GM23338 (cell line): ENCODE results near the gene UCMA. TPM values are rescaled to one million over a fixed set of nuclear protein-coding genes. Genes with fewer than 3 reads are reported as not detected.

Source experiments
- ATAC-seq: fragments of 200-7000 bp; cut with Tn5 transposase; 3 replicates; pipeline ENCODE4 v1.9.1; 2020
- DNase-seq: peaks from one replicate; pipeline ENCODE4 v3.0.0-alpha.2; 2015; ENCODE audit warnings: low spot score
- H2AFZ ChIP-seq: fragments of 200-600 bp; sonication (generic); 2 replicates; pipeline ENCODE4 v1.8.0; 2016; ENCODE audit warnings: antibody characterized with exemption, mild to moderate bottlenecking, moderate library complexity
- H3F3A ChIP-seq: fragments of 200-600 bp; sonication (generic); replicated peaks from 2 replicates; pipeline ENCODE4 v1.8.0; 2017; ENCODE audit warnings: antibody characterized with exemption, mixed run types, low read depth
- H3K27ac ChIP-seq: fragments of 200-600 bp; sonication (generic); 2 replicates; pipeline ENCODE4 v1.6.1; 2016; ENCODE audit warnings: low read depth
- H3K27me3 ChIP-seq: fragments of 200-600 bp; sonication (generic); 2 replicates; pipeline ENCODE4 v1.8.0; 2016; ENCODE audit warnings: mild to moderate bottlenecking, mixed run types, moderate library complexity; ENCODE audit not compliant: insufficient read depth
- H3K36me3 ChIP-seq: fragments of 200-600 bp; sonication (generic); 2 replicates; pipeline ENCODE4 v1.8.0; 2016; ENCODE audit warnings: mild to moderate bottlenecking; ENCODE audit not compliant: insufficient read depth
- H3K4me1 ChIP-seq: fragments of 200-600 bp; sonication (generic); 2 replicates; pipeline ENCODE4 v1.8.0; 2016; ENCODE audit warnings: mild to moderate bottlenecking, moderate library complexity; ENCODE audit not compliant: insufficient read depth
- H3K4me2 ChIP-seq: fragments of 200-600 bp; sonication (generic); 2 replicates; pipeline ENCODE4 v1.7.1; 2017; ENCODE audit warnings: mixed run types
- H3K4me3 ChIP-seq: fragments of 200-600 bp; sonication (generic); 2 replicates; pipeline ENCODE4 v1.6.1; 2016; ENCODE audit warnings: mixed run types
- H3K79me2 ChIP-seq: fragments of 200-600 bp; sonication (generic); replicated peaks from 2 replicates; pipeline ENCODE4 v1.8.0; 2017; ENCODE audit warnings: mild to moderate bottlenecking; ENCODE audit not compliant: insufficient read depth
- H3K9me2 ChIP-seq: fragments of 200-600 bp; sonication (generic); 2 replicates; pipeline ENCODE4 v1.8.0; 2017; ENCODE audit not compliant: insufficient read depth
- H4K20me1 ChIP-seq: fragments of 200-600 bp; sonication (generic); replicated peaks from 2 replicates; pipeline ENCODE4 v1.8.0; 2017; ENCODE audit warnings: mild to moderate bottlenecking; ENCODE audit not compliant: insufficient read depth
- H3K27ac Mint-ChIP-seq: 2 replicates; pipeline ENCODE4 v1.8.0; 2020; ENCODE audit warnings: inconsistent platforms, mild to moderate bottlenecking, moderate library complexity, mixed read lengths
- H3K27me3 Mint-ChIP-seq: 3 replicates; pipeline ENCODE4 v1.8.0; 2022; ENCODE audit warnings: low read depth, mild to moderate bottlenecking, moderate library complexity, mixed read lengths, inconsistent platforms; ENCODE audit not compliant: insufficient read depth, poor library complexity
- H3K36me3 Mint-ChIP-seq: 3 replicates; pipeline ENCODE4 v1.8.0; 2021; ENCODE audit warnings: low read depth, mild to moderate bottlenecking, inconsistent platforms, moderate library complexity, mixed read lengths
- H3K4me1 Mint-ChIP-seq: 3 replicates; pipeline ENCODE4 v1.8.0; 2020; ENCODE audit warnings: mild to moderate bottlenecking, inconsistent platforms, mixed read lengths
- H3K4me3 Mint-ChIP-seq: 3 replicates; pipeline ENCODE4 v1.8.0; 2021; ENCODE audit warnings: moderate library complexity, mild to moderate bottlenecking, inconsistent platforms, mixed read lengths
- H3K9me3 Mint-ChIP-seq: 3 replicates; pipeline ENCODE4 v1.8.0; 2020; ENCODE audit warnings: moderate library complexity, mild to moderate bottlenecking, inconsistent platforms, mixed read lengths
- CREB1 ChIP-seq: fragments of 250-450 bp; sonication (Bioruptor Pico); IDR thresholded peaks from 2 replicates; pipeline ENCODE4 v1.5.0; 2020; ENCODE audit warnings: low read depth, mild to moderate bottlenecking, moderate library complexity
- EZH2 ChIP-seq: fragments of 200-600 bp; sonication (generic); IDR thresholded peaks from one replicate; pipeline ENCODE4 v1.8.0; 2017; ENCODE audit warnings: antibody characterized with exemption, mild to moderate bottlenecking, low read depth; ENCODE audit not compliant: unreplicated experiment
- EZH2phosphoT487 ChIP-seq: fragments of 200-600 bp; sonication (generic); IDR thresholded peaks from one replicate; pipeline ENCODE4 v1.8.1; 2018; ENCODE audit warnings: antibody characterized with exemption; ENCODE audit not compliant: unreplicated experiment
- JUNB ChIP-seq: IDR thresholded peaks from one replicate; pipeline ENCODE4 v1.6.1; 2016; ENCODE audit warnings: antibody characterized with exemption; ENCODE audit not compliant: unreplicated experiment
- NANOG ChIP-seq: IDR thresholded peaks from 2 replicates; pipeline ENCODE4 v1.6.1; 2016; ENCODE audit warnings: antibody characterized with exemption, borderline replicate concordance
- POLR2AphosphoS5 ChIP-seq: IDR thresholded peaks from 2 replicates; pipeline ENCODE4 v1.6.1; 2016; ENCODE audit warnings: antibody characterized with exemption, low read depth
- STAT1 ChIP-seq: IDR thresholded peaks from one replicate; pipeline ENCODE4 v1.6.1; 2016; ENCODE audit warnings: antibody characterized with exemption; ENCODE audit not compliant: unreplicated experiment
- ZNF114 ChIP-seq: fragments of 250-450 bp; sonication (Bioruptor Pico); IDR thresholded peaks from 2 replicates; pipeline ENCODE4 v1.5.0; 2020; ENCODE audit warnings: mild to moderate bottlenecking, moderate library complexity
- ZNF331 ChIP-seq: fragments of 250-450 bp; sonication (Bioruptor Pico); IDR thresholded peaks from 2 replicates; pipeline ENCODE4 v1.5.0; 2020; ENCODE audit warnings: low read depth, mild to moderate bottlenecking, moderate library complexity
- polyA plus RNA-seq: library from polyadenylated mRNA; unstranded; fragments of >200 nt; fragmentation: Nextera tagmentation; extraction: Ambion mirVana; gene quantifications from 2 replicates; pipeline ENCODE4 v1.2.1, GENCODE V29; 2016
- total RNA-seq: library from RNA; depleted of rRNA; stranded (reverse); fragments of >200 nt; shearing (Covaris generic); gene quantifications from 2 replicates; pipeline ENCODE4 v1.2.3, GENCODE V29; 2014
- TF ChIP-seq, protein P1 (sequence below), 2 experiments: fragments of 200-600 bp in 1 of 2; sonication (generic) in 1 of 2; conservative IDR thresholded peaks; 2 replicates each; pipeline versions ENCODE4 v1.5.1 to v1.6.1; 2016 to 2017; ENCODE audit warnings: antibody characterized with exemption in 2 of 2, low read depth in 2 of 2, mild to moderate bottlenecking in 2 of 2, moderate library complexity in 1 of 2
- TF ChIP-seq, protein P2 (sequence below): fragments of 250-450 bp; sonication (Bioruptor Pico); IDR thresholded peaks from 2 replicates; pipeline ENCODE4 v1.5.0; 2020; ENCODE audit warnings: mild to moderate bottlenecking, moderate library complexity
- TF ChIP-seq, protein P3 (sequence below): IDR thresholded peaks from one replicate; pipeline ENCODE4 v1.6.1; 2018; ENCODE audit warnings: antibody characterized with exemption; ENCODE audit not compliant: unreplicated experiment
- TF ChIP-seq, protein P4 (sequence below): IDR thresholded peaks from 2 replicates; pipeline ENCODE4 v1.6.1; 2016; ENCODE audit warnings: antibody characterized with exemption

UCMA gene
- total and polyA plus RNA-seq, 2 experiments from 2014 or later = 12.7 to 16.7 TPM

DNA sequence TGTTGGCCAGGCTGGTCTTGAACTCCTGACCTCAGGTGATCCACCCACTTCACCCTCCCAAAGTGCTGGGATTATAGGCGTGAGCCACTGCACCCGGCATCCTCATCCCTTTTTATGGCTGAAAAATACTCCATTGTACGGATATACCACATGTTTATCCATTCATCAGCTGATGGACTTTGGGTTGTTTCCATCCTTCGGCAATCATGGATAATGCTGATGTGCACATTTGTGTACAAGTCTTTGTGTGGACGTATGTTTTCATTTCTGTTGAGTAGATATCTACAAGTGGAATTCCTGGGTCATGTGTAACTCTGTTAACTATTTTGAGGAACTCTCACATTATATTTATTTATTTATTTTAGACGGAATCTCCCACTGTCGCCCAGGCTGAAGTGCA lies 5.7 kb upstream of the UCMA start:
- no peak for DNase-seq
- Histone ChIP-seq H3K27ac (no peak overlapping the region), H3K9me2 (peaks cover 6% of the 10 kb centered on the region; the same call in 1 of the 2 replicates), H2AFZ (no peak overlapping the region), H3K4me3 (no peak overlapping the region), H3K4me1 (no peaks in the 10 kb centered on the region), H3K27me3 (no peaks in the 10 kb centered on the region), H4K20me1 (no peaks in the 10 kb centered on the region), H3F3A (no peaks in the 10 kb centered on the region), H3K36me3 (no peaks in the 10 kb centered on the region), H3K79me2 (no peaks in the 10 kb centered on the region), H3K4me2 (no peak overlapping the region)
- no peaks in the 10 kb centered on the region for H3K4me1 Mint-ChIP-seq
- H3K27ac Mint-ChIP-seq = no peak overlapping the region
- ATAC-seq = no peak
- peaks cover 7% of the 10 kb centered on the region for H3K27me3 Mint-ChIP-seq
- H3K9me3 Mint-ChIP-seq = no peaks in the 10 kb centered on the region
- TF ChIP-seq, protein P1, sequence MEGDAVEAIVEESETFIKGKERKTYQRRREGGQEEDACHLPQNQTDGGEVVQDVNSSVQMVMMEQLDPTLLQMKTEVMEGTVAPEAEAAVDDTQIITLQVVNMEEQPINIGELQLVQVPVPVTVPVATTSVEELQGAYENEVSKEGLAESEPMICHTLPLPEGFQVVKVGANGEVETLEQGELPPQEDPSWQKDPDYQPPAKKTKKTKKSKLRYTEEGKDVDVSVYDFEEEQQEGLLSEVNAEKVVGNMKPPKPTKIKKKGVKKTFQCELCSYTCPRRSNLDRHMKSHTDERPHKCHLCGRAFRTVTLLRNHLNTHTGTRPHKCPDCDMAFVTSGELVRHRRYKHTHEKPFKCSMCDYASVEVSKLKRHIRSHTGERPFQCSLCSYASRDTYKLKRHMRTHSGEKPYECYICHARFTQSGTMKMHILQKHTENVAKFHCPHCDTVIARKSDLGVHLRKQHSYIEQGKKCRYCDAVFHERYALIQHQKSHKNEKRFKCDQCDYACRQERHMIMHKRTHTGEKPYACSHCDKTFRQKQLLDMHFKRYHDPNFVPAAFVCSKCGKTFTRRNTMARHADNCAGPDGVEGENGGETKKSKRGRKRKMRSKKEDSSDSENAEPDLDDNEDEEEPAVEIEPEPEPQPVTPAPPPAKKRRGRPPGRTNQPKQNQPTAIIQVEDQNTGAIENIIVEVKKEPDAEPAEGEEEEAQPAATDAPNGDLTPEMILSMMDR (conservative IDR thresholded peaks at IDR 0.05; ENCODE audit: low read depth in 2 of 2) = no peak
- TF ChIP-seq, protein P2, sequence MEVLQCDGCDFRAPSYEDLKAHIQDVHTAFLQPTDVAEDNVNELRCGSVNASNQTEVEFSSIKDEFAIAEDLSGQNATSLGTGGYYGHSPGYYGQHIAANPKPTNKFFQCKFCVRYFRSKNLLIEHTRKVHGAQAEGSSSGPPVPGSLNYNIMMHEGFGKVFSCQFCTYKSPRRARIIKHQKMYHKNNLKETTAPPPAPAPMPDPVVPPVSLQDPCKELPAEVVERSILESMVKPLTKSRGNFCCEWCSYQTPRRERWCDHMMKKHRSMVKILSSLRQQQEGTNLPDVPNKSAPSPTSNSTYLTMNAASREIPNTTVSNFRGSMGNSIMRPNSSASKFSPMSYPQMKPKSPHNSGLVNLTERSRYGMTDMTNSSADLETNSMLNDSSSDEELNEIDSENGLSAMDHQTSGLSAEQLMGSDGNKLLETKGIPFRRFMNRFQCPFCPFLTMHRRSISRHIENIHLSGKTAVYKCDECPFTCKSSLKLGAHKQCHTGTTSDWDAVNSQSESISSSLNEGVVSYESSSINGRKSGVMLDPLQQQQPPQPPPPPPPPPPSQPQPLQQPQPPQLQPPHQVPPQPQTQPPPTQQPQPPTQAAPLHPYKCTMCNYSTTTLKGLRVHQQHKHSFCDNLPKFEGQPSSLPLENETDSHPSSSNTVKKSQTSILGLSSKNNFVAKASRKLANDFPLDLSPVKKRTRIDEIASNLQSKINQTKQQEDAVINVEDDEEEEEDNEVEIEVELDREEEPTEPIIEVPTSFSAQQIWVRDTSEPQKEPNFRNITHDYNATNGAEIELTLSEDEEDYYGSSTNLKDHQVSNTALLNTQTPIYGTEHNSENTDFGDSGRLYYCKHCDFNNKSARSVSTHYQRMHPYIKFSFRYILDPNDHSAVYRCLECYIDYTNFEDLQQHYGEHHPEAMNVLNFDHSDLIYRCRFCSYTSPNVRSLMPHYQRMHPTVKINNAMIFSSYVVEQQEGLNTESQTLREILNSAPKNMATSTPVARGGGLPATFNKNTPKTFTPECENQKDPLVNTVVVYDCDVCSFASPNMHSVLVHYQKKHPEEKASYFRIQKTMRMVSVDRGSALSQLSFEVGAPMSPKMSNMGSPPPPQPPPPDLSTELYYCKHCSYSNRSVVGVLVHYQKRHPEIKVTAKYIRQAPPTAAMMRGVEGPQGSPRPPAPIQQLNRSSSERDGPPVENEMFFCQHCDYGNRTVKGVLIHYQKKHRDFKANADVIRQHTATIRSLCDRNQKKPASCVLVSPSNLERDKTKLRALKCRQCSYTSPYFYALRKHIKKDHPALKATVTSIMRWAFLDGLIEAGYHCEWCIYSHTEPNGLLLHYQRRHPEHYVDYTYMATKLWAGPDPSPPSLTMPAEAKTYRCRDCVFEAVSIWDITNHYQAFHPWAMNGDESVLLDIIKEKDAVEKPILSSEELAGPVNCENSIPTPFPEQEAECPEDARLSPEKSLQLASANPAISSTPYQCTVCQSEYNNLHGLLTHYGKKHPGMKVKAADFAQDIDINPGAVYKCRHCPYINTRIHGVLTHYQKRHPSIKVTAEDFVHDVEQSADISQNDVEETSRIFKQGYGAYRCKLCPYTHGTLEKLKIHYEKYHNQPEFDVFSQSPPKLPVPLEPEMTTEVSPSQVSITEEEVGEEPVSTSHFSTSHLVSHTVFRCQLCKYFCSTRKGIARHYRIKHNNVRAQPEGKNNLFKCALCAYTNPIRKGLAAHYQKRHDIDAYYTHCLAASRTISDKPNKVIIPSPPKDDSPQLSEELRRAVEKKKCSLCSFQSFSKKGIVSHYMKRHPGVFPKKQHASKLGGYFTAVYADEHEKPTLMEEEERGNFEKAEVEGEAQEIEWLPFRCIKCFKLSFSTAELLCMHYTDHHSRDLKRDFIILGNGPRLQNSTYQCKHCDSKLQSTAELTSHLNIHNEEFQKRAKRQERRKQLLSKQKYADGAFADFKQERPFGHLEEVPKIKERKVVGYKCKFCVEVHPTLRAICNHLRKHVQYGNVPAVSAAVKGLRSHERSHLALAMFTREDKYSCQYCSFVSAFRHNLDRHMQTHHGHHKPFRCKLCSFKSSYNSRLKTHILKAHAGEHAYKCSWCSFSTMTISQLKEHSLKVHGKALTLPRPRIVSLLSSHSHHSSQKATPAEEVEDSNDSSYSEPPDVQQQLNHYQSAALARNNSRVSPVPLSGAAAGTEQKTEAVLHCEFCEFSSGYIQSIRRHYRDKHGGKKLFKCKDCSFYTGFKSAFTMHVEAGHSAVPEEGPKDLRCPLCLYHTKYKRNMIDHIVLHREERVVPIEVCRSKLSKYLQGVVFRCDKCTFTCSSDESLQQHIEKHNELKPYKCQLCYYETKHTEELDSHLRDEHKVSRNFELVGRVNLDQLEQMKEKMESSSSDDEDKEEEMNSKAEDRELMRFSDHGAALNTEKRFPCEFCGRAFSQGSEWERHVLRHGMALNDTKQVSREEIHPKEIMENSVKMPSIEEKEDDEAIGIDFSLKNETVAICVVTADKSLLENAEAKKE (CRISPR knock-in tag) = no peak
- no peak for TF ChIP-seq ZNF114 (CRISPR knock-in tag)
- no peak for TF ChIP-seq JUNB
- TF ChIP-seq CREB1 (CRISPR knock-in tag) = no peak
- TF ChIP-seq POLR2AphosphoS5 = no peak
- no peak for TF ChIP-seq EZH2phosphoT487
- TF ChIP-seq NANOG = no peak
- TF ChIP-seq STAT1 = no peak
- TF ChIP-seq, protein P3, sequence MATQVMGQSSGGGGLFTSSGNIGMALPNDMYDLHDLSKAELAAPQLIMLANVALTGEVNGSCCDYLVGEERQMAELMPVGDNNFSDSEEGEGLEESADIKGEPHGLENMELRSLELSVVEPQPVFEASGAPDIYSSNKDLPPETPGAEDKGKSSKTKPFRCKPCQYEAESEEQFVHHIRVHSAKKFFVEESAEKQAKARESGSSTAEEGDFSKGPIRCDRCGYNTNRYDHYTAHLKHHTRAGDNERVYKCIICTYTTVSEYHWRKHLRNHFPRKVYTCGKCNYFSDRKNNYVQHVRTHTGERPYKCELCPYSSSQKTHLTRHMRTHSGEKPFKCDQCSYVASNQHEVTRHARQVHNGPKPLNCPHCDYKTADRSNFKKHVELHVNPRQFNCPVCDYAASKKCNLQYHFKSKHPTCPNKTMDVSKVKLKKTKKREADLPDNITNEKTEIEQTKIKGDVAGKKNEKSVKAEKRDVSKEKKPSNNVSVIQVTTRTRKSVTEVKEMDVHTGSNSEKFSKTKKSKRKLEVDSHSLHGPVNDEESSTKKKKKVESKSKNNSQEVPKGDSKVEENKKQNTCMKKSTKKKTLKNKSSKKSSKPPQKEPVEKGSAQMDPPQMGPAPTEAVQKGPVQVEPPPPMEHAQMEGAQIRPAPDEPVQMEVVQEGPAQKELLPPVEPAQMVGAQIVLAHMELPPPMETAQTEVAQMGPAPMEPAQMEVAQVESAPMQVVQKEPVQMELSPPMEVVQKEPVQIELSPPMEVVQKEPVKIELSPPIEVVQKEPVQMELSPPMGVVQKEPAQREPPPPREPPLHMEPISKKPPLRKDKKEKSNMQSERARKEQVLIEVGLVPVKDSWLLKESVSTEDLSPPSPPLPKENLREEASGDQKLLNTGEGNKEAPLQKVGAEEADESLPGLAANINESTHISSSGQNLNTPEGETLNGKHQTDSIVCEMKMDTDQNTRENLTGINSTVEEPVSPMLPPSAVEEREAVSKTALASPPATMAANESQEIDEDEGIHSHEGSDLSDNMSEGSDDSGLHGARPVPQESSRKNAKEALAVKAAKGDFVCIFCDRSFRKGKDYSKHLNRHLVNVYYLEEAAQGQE = no peak
- no peak for TF ChIP-seq ZNF331 (CRISPR knock-in tag)
- no peak for TF ChIP-seq EZH2
- TF ChIP-seq, protein P4, sequence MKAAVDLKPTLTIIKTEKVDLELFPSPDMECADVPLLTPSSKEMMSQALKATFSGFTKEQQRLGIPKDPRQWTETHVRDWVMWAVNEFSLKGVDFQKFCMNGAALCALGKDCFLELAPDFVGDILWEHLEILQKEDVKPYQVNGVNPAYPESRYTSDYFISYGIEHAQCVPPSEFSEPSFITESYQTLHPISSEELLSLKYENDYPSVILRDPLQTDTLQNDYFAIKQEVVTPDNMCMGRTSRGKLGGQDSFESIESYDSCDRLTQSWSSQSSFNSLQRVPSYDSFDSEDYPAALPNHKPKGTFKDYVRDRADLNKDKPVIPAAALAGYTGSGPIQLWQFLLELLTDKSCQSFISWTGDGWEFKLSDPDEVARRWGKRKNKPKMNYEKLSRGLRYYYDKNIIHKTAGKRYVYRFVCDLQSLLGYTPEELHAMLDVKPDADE = no peak
- no peak overlapping the region for H3K4me3 Mint-ChIP-seq
- no peaks in the 10 kb centered on the region for H3K36me3 Mint-ChIP-seq
